GM12801 (cell line): ENCODE measurements around the gene IL2.

Experiments
- CTCF ChIP-seq: IDR thresholded peaks from one replicate; pipeline ENCODE4 v1.5.1; 2011; ENCODE audit warnings: control low read depth; ENCODE audit not compliant: insufficient read length; ENCODE audit errors: extremely low read depth

The IL2 gene

GRCh38 chr4:122456231-122457116 lies at the start of gene IL2:
IL2 (minus strand) TSS chr4:122456725; CDS start chr4:122456440, 285 bp downstream.
- no peak for TF ChIP-seq CTCF

DNA sequence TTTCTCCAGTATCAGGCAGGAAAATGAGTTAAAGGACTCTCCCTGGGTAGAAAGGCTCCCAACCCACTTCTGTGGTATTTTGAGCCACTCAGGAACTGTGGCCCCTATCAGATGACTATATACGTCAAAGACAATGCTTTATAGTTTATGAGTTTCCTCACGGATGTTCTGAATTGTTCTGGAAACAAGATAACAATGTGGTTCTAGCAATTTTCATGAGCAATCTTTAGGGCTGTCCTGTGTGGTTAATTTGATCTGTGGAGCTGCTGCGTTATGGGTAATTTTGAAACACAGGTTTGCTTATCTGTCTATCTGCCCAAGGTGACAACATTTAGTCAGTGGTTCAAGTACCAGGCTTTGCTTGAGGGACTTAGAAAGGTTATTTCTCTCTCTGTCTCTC lies 46.7 kb upstream of the IL2 start:
- no peak for TF ChIP-seq CTCF

GRCh38 chr4:122500852-122501501 lies 44.5 kb upstream of the IL2 start:
- TF ChIP-seq CTCF, result no peak

GRCh38 chr4:122489061-122489460 lies 32.5 kb upstream of the IL2 start:
- TF ChIP-seq CTCF, result no peak

- no peak for TF ChIP-seq CTCF
Measured at GRCh38 chr4:122483481-122483880, 27.0 kb upstream of the IL2 start.

DNA sequence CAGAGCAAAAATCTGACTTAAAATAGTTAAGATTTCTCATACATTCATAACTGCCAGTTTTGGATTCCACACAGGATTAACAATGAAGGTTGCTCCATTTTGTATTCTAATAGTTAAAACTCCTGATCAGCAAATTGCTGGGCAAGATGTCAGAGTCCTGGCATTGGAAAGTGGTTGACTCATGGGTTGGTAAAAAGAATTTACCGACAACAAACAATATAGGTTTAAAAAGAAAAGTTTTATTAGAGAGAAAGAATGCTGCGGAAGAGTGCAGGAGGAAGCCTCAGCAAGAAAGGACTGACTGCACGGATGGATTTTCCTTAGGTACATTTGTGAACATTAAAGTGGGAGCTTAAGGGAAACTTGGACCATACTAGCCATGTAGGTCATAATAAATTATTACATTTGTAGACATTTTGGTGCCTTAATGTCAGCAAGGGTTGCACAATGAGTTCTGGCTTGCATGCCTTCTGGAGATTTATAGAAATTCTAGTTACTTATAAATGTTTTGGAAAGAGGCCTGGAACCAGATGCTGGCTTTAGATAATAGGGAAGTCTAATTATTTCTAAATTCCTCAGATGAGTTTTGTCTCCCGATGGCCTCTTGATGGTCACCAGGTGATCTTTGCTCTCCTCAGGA lies 25.4 kb upstream of the IL2 start:
- no peak for TF ChIP-seq CTCF

- TF ChIP-seq CTCF, result no peak
Measured at GRCh38 chr4:122480655-122481487, 24.3 kb upstream of the IL2 start.
